ENCODE data around the gene TFIP11. TPM values are rescaled to one million over a fixed set of nuclear protein-coding genes. Genes with fewer than 3 reads are reported as not detected.

The TFIP11 gene
- total RNA-seq, 1 donor from 2014 or later = 39.0 TPM

DNA sequence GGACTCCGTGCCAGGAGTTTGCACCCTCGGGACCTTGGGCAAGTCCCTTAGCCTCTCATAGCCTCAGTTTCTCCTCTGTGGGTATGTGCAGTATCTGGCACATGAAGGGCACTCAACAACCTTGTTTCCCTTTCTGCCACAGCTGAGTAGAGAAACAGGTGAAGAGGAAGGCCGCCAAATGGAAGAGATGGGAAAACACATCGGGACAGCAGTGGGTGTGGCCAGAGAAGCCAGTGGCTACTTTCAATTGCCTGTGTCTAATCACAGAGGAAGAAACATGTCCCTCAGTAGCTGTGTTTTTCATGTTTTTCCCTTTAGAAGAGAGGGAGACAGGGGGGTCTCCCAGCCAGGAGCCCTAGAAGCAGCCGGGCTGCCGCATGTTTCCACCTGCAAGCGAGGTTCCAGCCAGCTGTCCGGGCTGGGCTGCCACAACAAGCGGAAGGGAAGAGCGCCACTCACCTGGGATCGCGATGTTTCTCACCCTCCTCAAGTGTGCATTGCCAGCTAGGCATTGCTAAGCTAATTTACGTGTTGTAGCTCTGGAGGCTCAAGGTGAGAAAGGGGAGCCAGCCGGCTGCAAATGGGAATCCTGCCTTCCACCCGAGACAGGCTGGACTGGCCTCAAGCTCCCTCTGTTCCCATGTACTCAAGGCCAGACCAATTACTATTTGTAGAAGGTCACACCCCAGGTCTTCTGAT is 66.5 kb downstream of the TFIP11 start:
- TF ChIP-seq, protein P1, sequence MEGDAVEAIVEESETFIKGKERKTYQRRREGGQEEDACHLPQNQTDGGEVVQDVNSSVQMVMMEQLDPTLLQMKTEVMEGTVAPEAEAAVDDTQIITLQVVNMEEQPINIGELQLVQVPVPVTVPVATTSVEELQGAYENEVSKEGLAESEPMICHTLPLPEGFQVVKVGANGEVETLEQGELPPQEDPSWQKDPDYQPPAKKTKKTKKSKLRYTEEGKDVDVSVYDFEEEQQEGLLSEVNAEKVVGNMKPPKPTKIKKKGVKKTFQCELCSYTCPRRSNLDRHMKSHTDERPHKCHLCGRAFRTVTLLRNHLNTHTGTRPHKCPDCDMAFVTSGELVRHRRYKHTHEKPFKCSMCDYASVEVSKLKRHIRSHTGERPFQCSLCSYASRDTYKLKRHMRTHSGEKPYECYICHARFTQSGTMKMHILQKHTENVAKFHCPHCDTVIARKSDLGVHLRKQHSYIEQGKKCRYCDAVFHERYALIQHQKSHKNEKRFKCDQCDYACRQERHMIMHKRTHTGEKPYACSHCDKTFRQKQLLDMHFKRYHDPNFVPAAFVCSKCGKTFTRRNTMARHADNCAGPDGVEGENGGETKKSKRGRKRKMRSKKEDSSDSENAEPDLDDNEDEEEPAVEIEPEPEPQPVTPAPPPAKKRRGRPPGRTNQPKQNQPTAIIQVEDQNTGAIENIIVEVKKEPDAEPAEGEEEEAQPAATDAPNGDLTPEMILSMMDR (IDR thresholded peaks at IDR 0.05) = no peak
- H3K9me3 Mint-ChIP-seq (ENCODE audit: unreplicated experiment) = no peaks in the 10 kb centered on the region
- no peak overlapping the region for H3K27ac Mint-ChIP-seq (ENCODE audit: unreplicated experiment)
- H3K36me3 Mint-ChIP-seq (ENCODE audit: unreplicated experiment) = peaks cover 6% of the 10 kb centered on the region
- H3K4me1 Mint-ChIP-seq (ENCODE audit: unreplicated experiment) = no peaks in the 10 kb centered on the region
- no peak overlapping the region for H3K4me3 Mint-ChIP-seq (ENCODE audit: unreplicated experiment)
- H3K27me3 Mint-ChIP-seq (ENCODE audit: unreplicated experiment) = no peaks in the 10 kb centered on the region
- no peak for DNase-seq (ENCODE audit: extremely low spot score, unreplicated experiment)

GRCh38 chr22:26444777-26445176 is 67.5 kb downstream of the TFIP11 start:
- H3K9me3 Mint-ChIP-seq (ENCODE audit: unreplicated experiment) = no peaks in the 10 kb centered on the region
- no peak for DNase-seq (ENCODE audit: extremely low spot score, unreplicated experiment)
- H3K27me3 Mint-ChIP-seq (ENCODE audit: unreplicated experiment) = no peaks in the 10 kb centered on the region
- no peaks in the 10 kb centered on the region for H3K4me1 Mint-ChIP-seq (ENCODE audit: unreplicated experiment)
- H3K4me3 Mint-ChIP-seq (ENCODE audit: unreplicated experiment) = no peak overlapping the region
- H3K27ac Mint-ChIP-seq (ENCODE audit: unreplicated experiment) = no peak overlapping the region
- peaks cover 4% of the 10 kb centered on the region for H3K36me3 Mint-ChIP-seq (ENCODE audit: unreplicated experiment)
- TF ChIP-seq, protein P1 (IDR thresholded peaks at IDR 0.05) = no peak

GRCh38 chr22:26443901-26444690 is 68.2 kb downstream of the TFIP11 start:
- no peaks in the 10 kb centered on the region for H3K4me1 Mint-ChIP-seq (ENCODE audit: unreplicated experiment)
- H3K27ac Mint-ChIP-seq (ENCODE audit: unreplicated experiment) = no peak overlapping the region
- no peak overlapping the region for H3K4me3 Mint-ChIP-seq (ENCODE audit: unreplicated experiment)
- peaks cover 4% of the 10 kb centered on the region for H3K36me3 Mint-ChIP-seq (ENCODE audit: unreplicated experiment)
- H3K9me3 Mint-ChIP-seq (ENCODE audit: unreplicated experiment) = no peaks in the 10 kb centered on the region
- H3K27me3 Mint-ChIP-seq (ENCODE audit: unreplicated experiment) = no peaks in the 10 kb centered on the region
- TF ChIP-seq, protein P1 (IDR thresholded peaks at IDR 0.05) = no peak
- no peak for DNase-seq (ENCODE audit: extremely low spot score, unreplicated experiment)

GRCh38 chr22:26442086-26442756 is 70.1 kb downstream of the TFIP11 start:
- H3K27me3 Mint-ChIP-seq (ENCODE audit: unreplicated experiment) = no peaks in the 10 kb centered on the region
- H3K27ac Mint-ChIP-seq (ENCODE audit: unreplicated experiment) = no peak overlapping the region
- TF ChIP-seq, protein P1 (IDR thresholded peaks at IDR 0.05) = no peak
- no peaks in the 10 kb centered on the region for H3K9me3 Mint-ChIP-seq (ENCODE audit: unreplicated experiment)
- no peak overlapping the region for H3K4me3 Mint-ChIP-seq (ENCODE audit: unreplicated experiment)
- peaks cover 4% of the 10 kb centered on the region for H3K36me3 Mint-ChIP-seq (ENCODE audit: unreplicated experiment)
- no peak for DNase-seq (ENCODE audit: extremely low spot score, unreplicated experiment)
- H3K4me1 Mint-ChIP-seq (ENCODE audit: unreplicated experiment) = no peaks in the 10 kb centered on the region

Small RNA genes lying within 50 kb of the gene (microRNA-seq; reads per million reads assigned to microRNA genes)
- 1.6 reads per million for gene MIR548J (ENCODE audit: unreplicated experiment)

Other genes with a start within 250 kb of the TFIP11 start
- gene ASPHD2, start 83.2 kb downstream of the TFIP11 start, total RNA-seq = 4.5 and 4.9 TPM in 2 replicates
- gene HPS4, start 28.7 kb downstream of the TFIP11 start, total RNA-seq = 35.8 and 37.1 TPM in 2 replicates
- gene SRRD, start 28.6 kb downstream of the TFIP11 start, total RNA-seq = 20.4 and 21.6 TPM in 2 replicates
- gene TPST2, start 77.7 kb upstream of the TFIP11 start, total RNA-seq = 16.3 and 19.0 TPM in 2 replicates
- not detected in 2 replicates for gene CRYBB1, start 105.6 kb upstream of the TFIP11 start, total RNA-seq
- not detected in 2 replicates for gene CRYBA4, start 109.5 kb upstream of the TFIP11 start, total RNA-seq
- 1.9 and 3.3 TPM in 2 replicates for gene MIAT, start 145.1 kb upstream of the TFIP11 start, total RNA-seq